Posterior cingulate gyrus (tissue), 11 donors: Measurements from ENCODE around the gene MACROD2.

Experiments used
- DNase-seq, 10 donors: peaks; one replicate each; pipeline versions ENCODE4 v3.0.0 to v3.0.0-alpha.2; 2020 to 2021; ENCODE audit warnings: mixed read lengths in 3 of 10
- intact Hi-C: fragments of 100-400 bp; cut with DNase I; formaldehyde crosslinking; loops from one replicate; pipeline ENCODE4 v1.15.1; 2023

The MACROD2 gene

GRCh38 chr20:15205719-15206118, 1210.4 kb downstream of the MACROD2 start:
- no peak for DNase-seq
- intact Hi-C loops: no loop called here

- no peak for DNase-seq
- intact Hi-C loops: no loop called here
These were observed 1214.2 kb downstream of the MACROD2 start for GRCh38 chr20:15209537-15209936.

GRCh38 chr20:15214051-15214450, 1218.7 kb downstream of the MACROD2 start:
- DNase-seq: no peak
- intact Hi-C loops: no loop called here

GRCh38 chr20:15220009-15220656, 1224.8 kb downstream of the MACROD2 start:
- intact Hi-C loops: no loop called here

GRCh38 chr20:15220778-15221565, 1225.7 kb downstream of the MACROD2 start:
- intact Hi-C loops: no loop called here
- no peak for DNase-seq

More at GRCh38 chr20:15220009-15220656, 1224.8 kb downstream of the MACROD2 start:
- DNase-seq: no peak

GRCh38 chr20:15222502-15223330, 1227.4 kb downstream of the MACROD2 start:
- DNase-seq: no peak
- intact Hi-C loops: no loop called here

- intact Hi-C loops: no loop called here
- DNase-seq: no peak
These were observed 1228.9 kb downstream of the MACROD2 start for GRCh38 chr20:15224199-15224598.

GRCh38 chr20:15227102-15227501, 1231.8 kb downstream of the MACROD2 start:
- intact Hi-C loops: no loop called here
- DNase-seq: no peak

- intact Hi-C loops: no loop called here
- no peak for DNase-seq
These were observed 1236.9 kb downstream of the MACROD2 start for GRCh38 chr20:15232243-15232642.

GRCh38 chr20:15235471-15236198, 1240.3 kb downstream of the MACROD2 start:
- intact Hi-C loops: no loop called here
- no peak for DNase-seq

GRCh38 chr20:15236812-15237211, 1241.5 kb downstream of the MACROD2 start:
- intact Hi-C loops: no loop called here
- DNase-seq: peak in 1 of 10 donors; percentile 56

- intact Hi-C loops: no loop called here
- peak in 2 of 10 donors; percentile 39 to 62 for DNase-seq
These were observed 1244.4 kb downstream of the MACROD2 start for GRCh38 chr20:15239542-15240206.

GRCh38 chr20:15240801-15241200, 1245.5 kb downstream of the MACROD2 start:
- intact Hi-C loops: no loop called here
- no peak for DNase-seq

- DNase-seq: no peak
- intact Hi-C loops: no loop called here
These were observed 1246.4 kb downstream of the MACROD2 start for GRCh38 chr20:15241681-15242080.

- DNase-seq: no peak
- intact Hi-C loops: no loop called here
These were observed 1247.5 kb downstream of the MACROD2 start for GRCh38 chr20:15242773-15243172.

GRCh38 chr20:15245896-15246295, 1250.6 kb downstream of the MACROD2 start:
- DNase-seq: no peak
- intact Hi-C loops: no loop called here

- DNase-seq: peak in 1 of 10 donors; percentile 42
- intact Hi-C loops: no loop called here
These were observed 1253.5 kb downstream of the MACROD2 start for GRCh38 chr20:15248618-15249395.

GRCh38 chr20:15251171-15251570, 1255.9 kb downstream of the MACROD2 start:
- intact Hi-C loops: no loop called here
- no peak for DNase-seq

GRCh38 chr20:15252304-15252703, 1257.0 kb downstream of the MACROD2 start:
- intact Hi-C loops: no loop called here
- DNase-seq: no peak
